Mammary epithelial cell (primary cell): Measurements from ENCODE around the gene SRSF5.

ENCODE experiments used
- CTCF ChIP-seq, 2 donors: IDR thresholded peaks in 1 of 2; conservative IDR thresholded peaks in 1 of 2; 2 replicates each; pipeline ENCODE4 v1.5.1; 2011 to 2012; ENCODE audit warnings: inconsistent platforms in 2 of 2, low read length in 2 of 2, mild to moderate bottlenecking in 2 of 2, control low read depth in 1 of 2, low read depth in 1 of 2; ENCODE audit not compliant: insufficient read depth in 1 of 2; ENCODE audit errors: extremely low read depth in 1 of 2
- EZH2 ChIP-seq: IDR thresholded peaks from 2 replicates; pipeline ENCODE4 v1.6.1; 2012; ENCODE audit warnings: low read length, inconsistent platforms, borderline replicate concordance

DNA sequence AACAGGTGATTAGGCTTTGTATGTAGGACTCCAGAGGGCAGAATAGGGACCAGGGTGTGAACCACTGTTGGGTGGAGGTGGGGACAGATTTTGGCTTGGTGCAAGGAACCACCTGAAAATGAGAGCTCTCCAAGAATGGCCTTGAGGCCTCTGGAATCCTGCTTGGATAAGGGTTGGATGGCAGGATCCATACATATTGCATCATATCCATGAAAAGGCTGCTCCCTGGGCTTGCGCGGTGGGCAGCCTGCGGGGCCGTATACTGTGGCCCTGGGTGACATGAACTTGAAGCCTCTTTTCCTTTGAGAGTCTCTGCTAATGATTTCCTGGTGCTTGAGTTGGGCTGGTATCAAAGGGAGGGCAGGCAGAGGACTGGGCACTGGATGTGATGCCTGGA is 31.4 kb downstream of the SRSF5 start:
- TF ChIP-seq CTCF (conservative IDR thresholded peaks at IDR 0.05 in 1 of 2, IDR thresholded peaks at IDR 0.05 in 1 of 2; ENCODE audit: extremely low read depth in 1 of 2, insufficient read depth in 1 of 2, low read depth in 1 of 2, low read length in 2 of 2) (no peak), EZH2 (no peak)
